ENCODE results near the gene CPNE8.
A peak's percentile ranks its signal among the peaks of the same experiment; 100 is the strongest.

Gene CPNE8

GRCh38 chr12:38838056-38838850 lies 67.1 kb downstream of the CPNE8 start:
- DNase-seq (ENCODE audit: extremely low read depth in 1 of 2, low read depth in 1 of 2) = no peak

- DNase-seq (ENCODE audit: extremely low read depth in 1 of 2, low read depth in 1 of 2) = no peak
Observed at GRCh38 chr12:38831715-38832114, 73.7 kb downstream of the CPNE8 start.

- no peak for DNase-seq (ENCODE audit: extremely low read depth in 1 of 2, low read depth in 1 of 2)
Observed at GRCh38 chr12:38825006-38825405, 80.4 kb downstream of the CPNE8 start.

GRCh38 chr12:38823738-38824137 lies 81.7 kb downstream of the CPNE8 start:
- DNase-seq (ENCODE audit: extremely low read depth in 1 of 2, low read depth in 1 of 2) = no peak

- no peak for DNase-seq (ENCODE audit: extremely low read depth in 1 of 2, low read depth in 1 of 2)
Observed at GRCh38 chr12:38823314-38823713, 82.1 kb downstream of the CPNE8 start.

GRCh38 chr12:38817942-38818341 lies 87.4 kb downstream of the CPNE8 start:
- no peak for DNase-seq (ENCODE audit: extremely low read depth in 1 of 2, low read depth in 1 of 2)

GRCh38 chr12:38813923-38814322 lies 91.5 kb downstream of the CPNE8 start:
- no peak for DNase-seq (ENCODE audit: extremely low read depth in 1 of 2, low read depth in 1 of 2)

- no peak for DNase-seq (ENCODE audit: extremely low read depth in 1 of 2, low read depth in 1 of 2)
Observed at GRCh38 chr12:38811814-38812356, 93.5 kb downstream of the CPNE8 start.

- DNase-seq (ENCODE audit: extremely low read depth in 1 of 2, low read depth in 1 of 2) = no peak
Observed at GRCh38 chr12:38809832-38810231, 95.6 kb downstream of the CPNE8 start.

- no peak for DNase-seq (ENCODE audit: extremely low read depth in 1 of 2, low read depth in 1 of 2)
Observed at GRCh38 chr12:38788106-38788505, 117.3 kb downstream of the CPNE8 start.

GRCh38 chr12:38785381-38785780 lies 120.0 kb downstream of the CPNE8 start:
- no peak for DNase-seq (ENCODE audit: extremely low read depth in 1 of 2, low read depth in 1 of 2)

- no peak for DNase-seq (ENCODE audit: extremely low read depth in 1 of 2, low read depth in 1 of 2)
Observed at GRCh38 chr12:38783304-38783703, 122.1 kb downstream of the CPNE8 start.

- no peak for DNase-seq (ENCODE audit: extremely low read depth in 1 of 2, low read depth in 1 of 2)
Observed at GRCh38 chr12:38782359-38782758, 123.0 kb downstream of the CPNE8 start.

GRCh38 chr12:38776647-38777046 lies 128.7 kb downstream of the CPNE8 start:
- DNase-seq (ENCODE audit: extremely low read depth in 1 of 2, low read depth in 1 of 2) = no peak

- no peak for DNase-seq (ENCODE audit: extremely low read depth in 1 of 2, low read depth in 1 of 2)
Observed at GRCh38 chr12:38775457-38775856, 129.9 kb downstream of the CPNE8 start.

GRCh38 chr12:38772437-38772836 lies 133.0 kb downstream of the CPNE8 start:
- no peak for DNase-seq (ENCODE audit: extremely low read depth in 1 of 2, low read depth in 1 of 2)

- DNase-seq (ENCODE audit: extremely low read depth in 1 of 2, low read depth in 1 of 2) = peak in 1 of 2 donors; percentile 5
Observed at GRCh38 chr12:38771871-38772270, 133.5 kb downstream of the CPNE8 start.

- DNase-seq (ENCODE audit: extremely low read depth in 1 of 2, low read depth in 1 of 2) = no peak
Observed at GRCh38 chr12:38761636-38762342, 143.6 kb downstream of the CPNE8 start.

GRCh38 chr12:38761111-38761510 lies 144.3 kb downstream of the CPNE8 start:
- DNase-seq (ENCODE audit: extremely low read depth in 1 of 2, low read depth in 1 of 2) = no peak

- no peak for DNase-seq (ENCODE audit: extremely low read depth in 1 of 2, low read depth in 1 of 2)
Observed at GRCh38 chr12:38759621-38760020, 145.8 kb downstream of the CPNE8 start.

GRCh38 chr12:38746744-38747143 lies 158.6 kb downstream of the CPNE8 start:
- DNase-seq (ENCODE audit: extremely low read depth in 1 of 2, low read depth in 1 of 2) = no peak

- no peak for DNase-seq (ENCODE audit: extremely low read depth in 1 of 2, low read depth in 1 of 2)
Observed at GRCh38 chr12:38745601-38746000, 159.8 kb downstream of the CPNE8 start.

Measured in stimulated activated CD8-positive, alpha-beta memory T cell treated with anti-CD3 and anti-CD28 coated beads, Interleukin-7, amount 100 ng/mL, for 48 hours (primary cell).